NCI-H1048 (cell line): ENCODE data around the gene EIF4B.

Experiments used
- DNase-seq: peaks from one replicate; lab custom pipeline; 2025; lab: John Stamatoyannopoulos, UW

The EIF4B gene

DNA sequence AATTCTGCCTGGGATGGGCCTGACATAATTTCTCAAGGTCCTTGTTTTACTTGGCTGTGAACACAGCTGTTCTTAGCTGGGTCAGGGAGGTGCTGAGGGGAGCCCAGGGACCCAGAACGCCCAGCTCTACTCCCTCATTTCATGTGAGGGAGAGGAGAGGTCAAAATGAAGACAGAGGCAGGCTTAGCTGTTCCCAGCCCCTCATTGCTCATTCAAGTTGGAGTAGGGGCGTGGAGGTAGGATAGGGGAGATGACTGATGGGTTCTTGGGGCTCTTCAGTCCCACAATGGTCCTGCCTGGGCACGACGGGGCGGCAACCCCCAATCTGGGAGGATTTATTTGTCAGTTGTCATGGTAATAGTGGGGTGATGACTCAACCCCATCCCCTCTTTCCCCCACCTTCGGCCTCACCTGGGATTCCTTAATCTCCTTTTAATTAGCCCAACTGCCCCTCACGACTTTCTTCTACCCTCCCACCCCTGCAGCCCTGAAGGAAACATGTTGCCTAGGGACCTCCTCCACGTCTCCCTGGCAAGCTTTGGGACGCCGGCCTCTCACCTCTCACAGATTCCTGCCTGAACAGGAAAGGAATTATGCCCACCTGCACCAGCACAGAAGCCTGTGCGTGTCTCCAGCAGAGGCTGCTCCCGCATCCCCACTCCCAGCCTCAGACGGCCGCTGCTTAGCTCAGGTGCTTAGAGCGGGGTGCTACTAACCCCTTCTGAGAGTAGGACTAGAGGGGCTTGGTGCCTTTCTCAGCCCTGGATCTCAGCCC is 62.7 kb downstream of the EIF4B start:
- no peak for DNase-seq

DNA sequence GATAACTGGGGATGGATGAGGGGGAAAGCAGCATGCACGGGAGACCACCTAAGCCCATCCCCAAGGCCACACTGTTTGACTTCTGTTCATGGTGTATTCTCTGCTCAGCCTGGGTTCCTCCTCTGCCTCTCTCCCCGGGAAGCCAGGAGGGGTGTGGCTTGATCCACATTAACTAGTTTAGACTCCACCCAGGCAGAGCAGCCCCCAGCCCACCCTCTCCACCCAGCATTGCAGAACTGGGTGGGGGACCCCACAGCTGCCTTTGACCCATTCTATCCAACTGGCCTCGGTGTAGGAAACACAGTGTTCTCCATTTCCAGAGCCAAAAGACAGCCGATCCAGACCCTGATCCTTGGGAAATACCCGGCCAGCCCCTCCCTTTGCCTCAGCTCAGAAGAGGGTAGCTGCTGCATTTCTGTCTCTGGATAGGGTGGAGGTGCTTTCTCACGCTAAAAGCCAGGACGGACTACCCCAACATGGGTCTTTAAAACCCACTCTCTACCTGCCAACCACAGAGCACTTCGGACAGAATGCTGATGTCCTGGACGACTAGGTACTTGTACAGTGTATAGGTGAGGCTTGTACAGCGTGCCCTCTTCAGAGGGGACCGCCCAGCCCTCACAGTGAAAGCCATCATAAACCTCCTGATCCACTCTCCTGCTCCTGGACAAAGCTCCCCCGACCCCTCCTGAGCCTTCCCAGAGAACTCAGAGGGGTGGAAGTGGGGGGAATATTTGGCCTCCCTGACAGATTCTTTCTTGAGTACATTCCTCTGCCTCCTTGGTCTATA is 63.6 kb downstream of the EIF4B start:
- DNase-seq: no peak

DNA sequence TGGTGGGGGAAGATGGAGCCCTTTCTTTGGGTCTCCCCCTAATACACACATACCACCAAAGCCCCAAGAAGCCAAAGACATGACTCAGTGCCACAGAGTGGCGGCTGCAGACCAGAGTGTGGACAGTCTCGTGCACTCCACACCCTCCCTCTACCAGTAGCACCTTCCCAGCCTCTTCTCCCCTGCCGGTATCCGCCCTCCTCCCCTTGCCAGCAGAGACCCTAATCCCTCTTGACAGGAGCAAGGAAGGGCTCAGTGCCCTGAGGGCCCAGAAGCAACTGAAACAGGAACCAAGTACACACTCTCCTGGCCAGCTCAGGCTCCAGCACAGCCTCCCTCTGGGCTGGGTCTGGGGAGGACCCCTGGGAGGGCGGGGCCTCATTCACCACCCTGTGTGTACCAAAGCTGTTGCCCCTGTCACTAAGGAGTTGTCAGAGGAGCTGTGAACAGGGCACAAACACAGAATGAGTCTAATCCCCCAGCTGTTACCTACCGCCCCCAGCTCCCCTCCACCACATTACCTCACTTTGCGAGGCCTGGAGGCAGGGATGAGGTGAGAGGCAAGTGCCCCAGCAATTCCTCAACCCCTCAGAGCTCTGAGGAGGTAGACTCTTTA is 64.7 kb downstream of the EIF4B start:
- no peak for DNase-seq

DNA sequence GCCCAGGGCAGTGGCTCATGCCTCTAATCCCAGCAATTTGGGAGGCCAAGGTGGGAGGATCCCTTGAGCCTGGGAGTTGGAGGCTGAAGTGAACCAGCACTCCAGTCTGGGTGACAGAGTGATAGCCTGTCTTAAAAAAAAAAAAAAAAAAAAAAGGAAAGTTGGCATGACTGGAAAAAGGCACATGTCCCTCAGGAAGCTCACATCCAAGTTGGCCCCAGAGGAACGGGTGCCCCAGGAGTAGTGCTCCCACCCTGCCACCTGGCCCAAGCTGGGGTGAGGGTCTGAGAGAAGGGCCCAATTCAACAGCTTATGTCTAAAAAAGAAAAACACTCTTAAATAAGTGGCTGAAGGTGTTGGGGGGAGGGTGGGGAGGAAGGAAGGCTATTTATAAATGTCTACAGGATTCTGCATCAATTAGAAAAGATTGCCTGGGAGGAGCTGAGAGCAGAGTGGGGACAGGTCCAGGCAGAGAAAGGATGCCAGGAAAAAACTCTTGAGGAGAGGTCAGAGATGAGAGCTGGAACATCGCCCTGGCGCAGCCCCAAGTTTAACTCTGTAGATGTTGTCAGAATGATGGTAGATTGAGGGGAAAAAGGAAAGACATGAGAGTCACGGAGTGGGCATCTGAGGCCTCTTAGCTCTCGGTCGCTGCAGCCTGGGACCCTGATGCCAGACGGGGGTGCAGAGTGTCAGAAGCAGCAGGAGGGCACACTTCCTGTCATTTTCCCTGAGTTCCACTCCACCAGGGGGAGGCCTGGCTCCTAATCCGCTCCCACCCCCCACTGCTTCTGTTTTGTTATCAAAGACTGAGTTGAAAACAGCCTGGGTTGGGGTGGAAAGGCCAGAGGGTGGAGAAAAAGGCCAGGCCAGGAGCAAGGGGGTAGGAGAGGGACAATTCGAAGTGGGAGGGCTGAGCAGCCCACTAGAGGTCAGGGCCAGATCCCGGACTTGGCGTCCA is 65.6 kb downstream of the EIF4B start:
- DNase-seq: no peak

DNA sequence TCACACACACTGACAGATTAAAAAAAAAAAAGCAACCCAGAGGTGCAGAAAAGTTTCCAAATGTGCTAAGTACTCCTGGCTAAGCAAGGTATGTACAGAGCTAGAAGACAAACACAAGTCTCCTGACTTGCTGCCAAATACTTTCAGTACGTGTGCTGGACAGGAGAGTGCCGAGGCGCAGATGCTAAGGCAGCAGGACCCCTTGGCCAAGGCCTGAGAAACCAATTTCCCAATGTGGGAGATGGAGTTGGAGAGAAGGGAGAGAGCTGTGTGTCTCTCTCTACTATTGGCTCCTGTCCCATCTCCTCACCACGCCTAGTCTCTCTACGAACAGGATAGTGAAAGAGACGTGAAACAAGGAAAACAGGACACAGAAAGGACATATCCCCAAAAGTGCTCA is 67.6 kb downstream of the EIF4B start:
- DNase-seq: no peak

DNA sequence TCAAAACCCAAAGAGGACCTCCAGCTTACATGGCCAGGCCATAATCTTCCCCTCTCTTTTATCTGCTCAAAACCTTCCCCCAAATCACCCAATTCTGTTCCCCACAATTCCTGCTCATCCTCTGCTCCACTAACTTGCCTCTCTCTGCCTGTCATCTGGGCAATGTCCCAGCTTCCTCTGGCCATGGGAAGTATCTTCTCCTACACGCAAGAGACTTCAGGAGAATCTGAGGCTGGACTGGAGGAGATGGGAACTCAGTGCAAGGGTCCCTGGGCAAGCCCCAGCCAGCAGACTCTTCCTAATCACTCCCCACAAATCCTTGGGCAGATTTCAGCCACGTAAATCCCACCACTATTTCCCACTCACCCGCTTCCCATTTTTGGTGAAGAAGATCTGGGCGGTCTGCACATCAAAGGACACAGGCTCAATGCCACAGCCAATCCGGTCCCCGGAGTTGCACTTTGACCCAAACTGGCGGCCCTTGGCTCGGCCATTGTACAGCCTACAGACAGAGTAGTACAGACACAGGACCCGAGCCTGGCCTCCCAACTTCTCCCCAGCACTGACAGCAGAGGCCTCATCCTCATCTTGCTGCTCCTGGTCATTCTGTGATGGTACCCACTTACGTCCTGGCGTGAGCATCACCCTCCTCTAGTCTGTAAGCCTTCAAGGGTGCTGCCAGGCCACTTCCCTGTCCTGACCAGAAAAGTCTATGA is 68.2 kb downstream of the EIF4B start:
- DNase-seq: no peak

DNA sequence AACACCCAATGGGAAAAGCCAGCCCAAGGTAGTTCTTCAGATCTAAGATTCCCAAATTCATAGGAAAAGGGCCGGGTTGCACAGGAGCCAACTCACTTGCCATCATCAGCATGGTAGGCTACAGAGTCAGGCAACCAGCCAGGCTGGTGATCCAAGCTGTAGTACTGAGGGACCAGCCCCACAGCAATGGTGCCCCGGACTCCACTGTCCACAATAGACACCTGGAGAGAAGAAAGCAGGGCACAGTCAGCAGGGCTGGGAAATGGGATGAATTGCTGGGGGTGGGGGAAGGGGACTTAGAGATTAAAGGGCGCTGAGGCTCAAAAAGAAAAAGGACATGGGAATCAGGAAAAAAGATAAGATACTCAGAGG is 68.7 kb downstream of the EIF4B start:
- DNase-seq: no peak

DNA sequence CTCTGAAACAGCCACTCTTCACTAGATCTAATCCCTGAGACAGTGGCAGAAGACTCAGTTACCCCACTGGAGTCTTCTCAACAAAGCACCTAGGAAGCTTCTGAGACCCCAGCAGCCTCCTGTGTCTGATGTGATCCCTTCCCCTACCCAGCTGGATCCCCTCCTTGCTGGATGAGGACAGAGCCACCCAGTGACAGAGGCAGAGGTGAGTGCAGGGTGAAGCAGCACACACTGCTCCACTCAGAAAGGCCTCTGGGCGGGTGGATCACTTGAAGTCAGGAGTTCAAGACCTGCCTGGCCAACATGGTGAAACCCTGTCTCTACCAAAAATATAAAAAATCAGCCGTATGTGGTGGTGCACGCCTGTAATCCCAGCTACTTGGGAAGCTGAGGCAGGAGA is 70.2 kb downstream of the EIF4B start:
- DNase-seq: no peak

DNA sequence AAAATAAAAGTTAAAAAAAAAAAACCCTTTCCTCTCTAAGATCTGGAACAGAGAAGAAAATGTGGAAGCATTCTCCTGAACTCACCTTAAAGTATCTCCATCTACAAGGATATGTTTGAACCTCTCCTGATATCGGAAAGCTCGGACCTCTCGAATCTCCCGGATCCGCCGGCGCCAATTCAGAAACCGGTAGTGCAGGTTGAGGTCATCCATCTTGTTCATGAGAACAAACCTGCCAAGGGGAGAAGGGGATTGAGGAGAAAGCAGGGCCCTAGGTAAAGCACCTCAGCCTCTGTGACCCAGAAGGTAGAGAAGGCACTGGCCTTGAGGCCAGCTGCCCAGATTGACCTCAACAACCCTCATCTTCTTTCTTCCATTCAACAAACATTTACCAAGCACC is 70.8 kb downstream of the EIF4B start:
- no peak for DNase-seq

DNA sequence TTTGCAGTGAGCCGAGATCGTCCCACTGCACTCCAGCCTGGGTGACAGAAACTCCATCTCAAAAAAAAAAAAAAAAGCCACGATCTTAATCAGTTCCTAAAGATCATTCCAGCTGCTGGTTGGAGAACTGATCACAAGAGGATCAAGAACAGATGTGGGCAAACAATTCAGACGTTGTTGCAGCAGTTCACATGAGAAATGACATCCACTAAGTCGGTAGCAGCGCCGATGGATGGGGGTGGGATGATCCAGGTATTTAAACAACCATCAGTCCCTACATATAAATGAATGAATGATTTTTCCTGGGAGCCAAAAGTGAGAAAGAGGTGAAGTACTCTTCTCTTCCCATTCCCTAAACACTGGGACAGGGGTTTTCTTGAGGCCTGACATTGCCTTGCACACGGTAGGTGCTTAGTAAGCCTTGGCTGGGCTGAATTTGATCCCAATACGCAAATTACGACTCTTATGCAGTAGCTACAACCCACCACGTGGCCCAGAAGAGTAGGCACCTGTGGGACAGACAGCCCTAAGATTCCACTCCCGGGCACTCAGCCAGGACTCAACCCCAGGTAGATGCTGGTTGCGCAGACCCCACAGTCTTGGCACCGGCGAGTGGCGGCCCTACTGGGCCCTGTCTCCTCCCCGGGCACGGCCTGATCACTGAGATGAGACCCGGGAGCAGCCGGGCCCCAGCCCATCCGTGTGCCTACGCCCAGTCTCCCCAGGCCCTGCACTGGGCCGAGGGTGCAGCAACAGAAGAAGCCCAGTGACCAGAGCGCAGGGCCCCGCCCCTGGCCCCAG is 72.4 kb downstream of the EIF4B start:
- no peak for DNase-seq

DNA sequence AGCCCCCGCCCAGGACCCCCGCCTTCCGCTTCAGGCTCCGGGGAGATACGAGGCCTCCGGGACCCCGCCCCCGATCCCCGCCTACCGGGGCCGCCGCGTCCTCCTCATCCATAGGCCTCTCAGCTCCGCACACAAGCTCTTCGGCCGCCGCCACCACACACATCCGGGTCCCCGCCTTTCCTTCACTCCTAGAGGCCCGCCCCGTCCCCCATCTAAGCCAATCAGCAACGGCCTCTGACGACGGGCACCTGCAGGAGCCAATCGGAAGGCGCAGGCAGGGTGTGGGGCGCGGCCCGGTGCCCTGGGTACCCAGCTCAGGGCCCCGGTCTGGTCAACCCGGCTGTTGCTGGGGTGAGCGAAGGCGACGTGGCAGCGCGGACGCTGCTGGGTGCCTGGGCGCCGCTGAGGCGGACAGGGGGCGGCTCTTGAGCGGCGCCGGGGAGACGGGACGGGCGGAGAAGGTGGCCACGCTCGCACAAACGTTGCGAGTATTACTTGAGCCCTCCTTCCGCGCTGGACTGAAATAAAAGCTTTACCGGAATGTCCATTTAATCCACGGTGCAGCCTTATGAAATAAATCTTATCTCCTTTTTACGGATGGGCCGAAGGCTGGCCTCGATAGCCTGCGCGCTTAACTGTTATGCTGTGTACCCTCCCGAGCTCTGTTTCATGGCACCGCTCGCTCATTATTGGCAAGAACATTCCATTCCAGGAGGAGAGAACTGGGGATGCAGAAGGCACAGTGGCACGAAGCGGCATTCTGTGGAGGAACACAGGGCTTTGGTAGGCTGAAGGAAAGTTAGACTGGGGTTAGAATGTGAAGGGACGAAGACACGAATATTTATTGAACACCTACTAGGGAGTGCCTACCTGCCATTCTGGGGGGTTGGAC is 73.2 kb downstream of the EIF4B start, which contains the start of gene SPRYD3:
TSS of gene SPRYD3 (minus strand) at position 165 of the 892 bp plus-strand sequence. CDS start at position 108, 57 bp downstream.
- DNase-seq: peak; percentile 92

DNA sequence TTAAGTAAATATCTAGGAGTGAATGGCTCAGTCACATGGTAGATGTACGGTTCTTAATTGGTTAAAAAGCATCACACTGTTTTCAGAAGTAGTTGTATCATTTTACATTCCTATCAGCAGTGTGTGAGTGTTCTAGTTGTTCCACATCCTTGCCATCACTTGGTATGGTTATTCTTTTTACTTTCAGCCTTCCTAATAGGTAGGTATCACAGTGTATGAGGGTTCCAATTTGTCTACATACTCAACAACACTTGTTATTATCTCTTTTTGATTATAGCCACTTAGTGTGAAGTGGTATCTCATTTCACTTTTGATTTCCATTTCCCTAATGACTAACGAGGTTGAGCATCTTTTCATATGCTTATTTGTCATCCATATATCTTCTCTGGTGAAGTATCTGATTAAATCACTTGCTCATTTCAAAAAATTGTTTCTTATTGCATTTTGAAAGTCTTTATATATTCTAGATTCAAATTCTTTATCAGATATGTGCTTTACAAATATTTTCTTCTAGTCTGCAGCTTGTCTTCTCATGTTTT is 76.5 kb downstream of the EIF4B start:
- no peak for DNase-seq

DNA sequence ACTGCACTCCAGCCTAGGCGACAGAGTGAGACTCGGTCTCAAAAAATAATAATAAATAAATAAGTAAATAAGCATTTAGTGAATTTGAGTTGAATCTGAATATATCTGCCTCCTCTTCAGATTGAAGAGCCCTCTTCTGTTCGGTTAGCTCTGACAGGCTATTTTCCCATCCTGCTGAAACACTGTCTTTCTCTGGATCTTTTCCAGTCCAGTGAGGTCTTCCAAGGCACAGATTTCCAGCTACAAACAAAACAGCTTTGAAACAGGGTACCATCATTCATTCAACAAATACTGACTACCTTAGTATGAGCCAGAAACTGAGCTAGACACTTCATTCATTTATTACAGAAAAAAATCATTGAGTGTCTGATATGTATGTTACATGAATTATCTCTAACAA is 80.1 kb downstream of the EIF4B start:
- no peak for DNase-seq

DNA sequence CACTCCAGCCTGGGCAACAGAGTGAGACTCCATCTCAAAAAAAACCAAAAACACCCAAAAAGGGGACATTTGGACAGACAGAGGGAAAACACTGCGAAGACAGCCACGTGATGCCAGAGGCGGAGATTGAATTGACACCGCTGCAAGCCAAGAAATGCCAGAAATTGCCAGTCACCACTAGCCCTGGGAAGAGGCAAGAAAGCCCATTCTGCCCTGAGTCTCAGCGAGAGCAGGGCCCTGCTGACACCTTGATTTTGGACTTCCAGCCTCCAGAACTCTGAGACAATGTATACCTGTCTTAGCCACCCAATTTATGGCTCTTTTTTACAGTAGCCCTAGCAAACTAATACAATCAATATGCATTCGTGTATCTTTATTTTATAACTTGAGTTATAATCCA is 83.8 kb downstream of the EIF4B start:
- no peak for DNase-seq

DNA sequence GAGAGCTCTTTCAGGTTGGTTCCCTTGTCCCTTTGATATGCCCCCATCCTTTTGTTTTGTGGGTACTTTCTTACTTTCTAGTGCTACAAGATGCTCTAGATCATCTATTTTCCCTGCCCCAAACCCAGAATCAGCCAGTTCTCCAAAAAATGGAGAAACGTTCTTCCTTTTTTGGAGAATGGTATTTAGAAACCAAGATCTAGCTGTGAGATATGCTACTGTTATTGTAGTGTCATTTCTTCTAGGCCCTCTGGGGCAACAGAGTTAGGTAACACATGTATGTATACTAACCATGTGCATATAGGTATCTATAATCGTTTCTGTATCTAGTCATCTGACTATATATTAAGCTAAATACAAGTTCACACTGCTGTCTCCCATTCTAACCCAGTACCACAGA is 84.3 kb downstream of the EIF4B start:
- no peak for DNase-seq

DNA sequence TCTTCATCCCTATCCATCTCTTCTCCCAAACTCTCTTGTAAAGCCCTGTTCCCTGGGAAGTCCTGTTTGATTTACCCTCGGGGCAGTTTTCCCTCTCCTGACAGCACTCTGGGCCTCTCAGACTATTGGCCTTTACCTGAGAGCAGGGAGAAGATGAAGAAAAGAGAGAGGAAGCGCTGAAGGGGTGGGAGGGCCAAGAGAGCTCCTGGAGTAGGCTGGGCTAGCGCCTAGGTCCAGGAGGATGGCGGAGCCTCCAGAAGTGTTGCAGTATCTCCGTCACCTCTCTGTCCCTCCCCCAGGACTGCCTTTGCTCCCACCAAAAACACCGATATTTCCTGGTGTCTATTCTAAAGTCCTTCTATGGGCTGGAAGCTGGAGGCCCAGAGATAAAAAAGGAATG is 85.5 kb downstream of the EIF4B start:
- no peak for DNase-seq
